Measurements from ENCODE around the gene IFNW1. TPM values are rescaled to one million over a fixed set of nuclear protein-coding genes. Genes with fewer than 3 reads are reported as not detected.
"Not testable (repeated sequence)": the region's sequence is repeated elsewhere in the genome, so short reads cannot be mapped to it uniquely, and the experiment has no call there.

Gene IFNW1
- total RNA-seq, result not detected

DNA sequence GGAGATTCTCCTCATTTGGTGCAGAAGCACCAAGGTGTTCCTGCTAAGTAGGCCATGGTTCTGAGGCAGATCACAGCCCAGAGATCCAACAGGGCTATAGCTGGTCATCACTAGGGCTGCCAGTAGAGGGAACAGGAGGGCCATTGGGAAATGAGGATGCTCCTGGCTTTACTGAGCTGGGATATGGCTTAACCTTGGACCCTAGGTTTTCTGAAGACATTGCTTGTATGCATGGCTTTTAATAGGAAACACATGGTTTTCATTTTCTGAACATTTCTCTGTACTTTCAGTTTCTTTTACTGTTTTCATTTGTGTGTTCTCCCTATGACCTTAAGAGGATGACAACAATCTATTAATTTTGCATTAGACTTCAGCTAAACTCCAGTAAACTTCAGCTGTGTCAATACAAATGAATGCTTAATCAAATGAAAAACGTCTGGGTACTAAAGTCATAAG, at the start of gene IFNW1:
TSS of gene IFNW1 (minus strand) at position 406 of the 456 bp plus-strand sequence. CDS start at position 144, 262 bp downstream.
- ChIA-PET CTCF (no interaction called here), POLR2A (no interaction called here)

GRCh38 chr9:21187487-21187886, 45.9 kb upstream of the IFNW1 start, which contains the start of gene IFNA4:
Gene IFNA4 (minus strand): TSS chr9:21187587. CDS start chr9:21187531, 56 bp downstream.
- POLR2A ChIA-PET, CTCF ChIA-PET: not testable (repeated sequence)

DNA sequence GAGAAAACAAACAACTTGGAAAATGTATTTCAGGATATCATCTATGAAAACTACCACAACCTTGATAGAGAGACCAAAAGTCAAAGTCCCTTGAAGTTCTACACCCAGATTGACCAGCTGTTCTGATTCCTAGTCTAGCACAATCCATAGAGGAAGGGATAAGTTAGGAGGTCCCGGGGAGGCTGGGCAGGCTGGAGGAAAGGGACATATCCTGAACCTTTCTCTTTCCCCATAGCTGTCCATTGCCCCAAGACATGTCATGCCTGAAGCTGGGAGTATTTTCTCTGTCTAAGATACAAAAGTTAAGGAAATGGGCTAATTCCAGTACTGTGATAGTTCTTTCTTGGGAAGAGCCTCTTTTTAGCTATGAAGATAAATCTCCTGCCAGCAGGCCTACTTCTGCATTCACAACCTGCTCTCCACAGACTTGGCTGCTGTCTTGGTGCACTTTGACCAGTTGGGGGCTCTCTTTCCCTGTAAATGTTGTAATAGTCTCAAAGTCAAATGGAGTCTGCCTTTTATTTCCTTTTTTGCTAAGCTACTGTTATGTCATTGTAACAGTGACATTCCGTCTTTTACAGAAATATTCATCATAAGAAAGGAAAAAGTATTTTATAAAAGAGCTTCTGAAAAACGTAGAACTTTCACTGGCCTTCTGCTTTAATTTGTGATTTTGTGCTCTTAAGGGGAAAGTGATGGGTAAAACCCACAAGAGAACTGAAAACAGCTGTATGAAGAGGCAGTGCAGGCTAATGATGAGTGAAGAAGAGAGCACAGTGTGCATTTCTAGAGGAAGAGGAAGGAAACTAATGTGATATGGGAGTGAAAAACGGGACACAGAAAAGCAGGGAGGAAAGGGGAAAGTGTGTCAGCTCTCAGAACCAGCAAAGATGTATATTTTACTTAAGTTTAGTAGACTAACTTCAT, 41.4 kb upstream of the IFNW1 start:
- POLR2A ChIA-PET, result not testable (repeated sequence)
- CTCF ChIA-PET, result interaction anchor here (1.0 to 1.3 kb wide), 2 partner anchors 9 to 19 kb away, joined by 3 read pairs; partner anchors contain the start of gene IFNA7

- CTCF ChIA-PET, result no interaction called here
- POLR2A ChIA-PET, result no interaction called here
These were observed 33.0 kb upstream of the IFNW1 start for GRCh38 chr9:21174671-21175070.

GRCh38 chr9:21172156-21172555, 30.5 kb upstream of the IFNW1 start:
- CTCF ChIA-PET, result no interaction called here
- POLR2A ChIA-PET, result no interaction called here

GRCh38 chr9:21171351-21171750, 29.7 kb upstream of the IFNW1 start:
- CTCF ChIA-PET, result no interaction called here
- POLR2A ChIA-PET, result no interaction called here

DNA sequence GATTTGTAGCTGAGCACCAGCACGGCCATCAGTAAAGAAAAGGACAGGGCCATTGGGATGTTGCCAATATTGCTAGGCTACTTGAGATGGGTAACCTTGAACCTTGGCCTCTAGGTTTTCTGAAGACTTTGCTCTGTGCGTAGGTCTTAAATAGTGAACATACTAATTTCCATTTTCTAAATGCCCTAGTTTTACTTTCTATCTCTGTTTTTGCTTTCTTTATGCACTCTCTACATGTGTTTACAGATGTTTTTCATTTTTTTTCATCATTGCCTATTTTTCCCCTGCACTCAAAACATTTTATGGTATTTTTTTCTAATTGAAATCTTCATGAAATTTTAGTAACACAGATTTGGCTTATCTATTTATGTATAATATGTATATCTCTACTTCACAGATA, 24.9 kb upstream of the IFNW1 start, which contains the start of gene IFNA21:
TSS of gene IFNA21 (minus strand) at position 101 of the 400 bp plus-strand sequence. CDS start at position 53, 48 bp downstream.
- CTCF ChIA-PET, POLR2A ChIA-PET: not testable (repeated sequence)

- POLR2A ChIA-PET, result no interaction called here
- CTCF ChIA-PET, result no interaction called here
These were observed 23.9 kb upstream of the IFNW1 start for GRCh38 chr9:21165516-21165915.

- ChIA-PET POLR2A (no interaction called here), CTCF (no interaction called here)
These were observed 18.5 kb upstream of the IFNW1 start for GRCh38 chr9:21160178-21160577.

DNA sequence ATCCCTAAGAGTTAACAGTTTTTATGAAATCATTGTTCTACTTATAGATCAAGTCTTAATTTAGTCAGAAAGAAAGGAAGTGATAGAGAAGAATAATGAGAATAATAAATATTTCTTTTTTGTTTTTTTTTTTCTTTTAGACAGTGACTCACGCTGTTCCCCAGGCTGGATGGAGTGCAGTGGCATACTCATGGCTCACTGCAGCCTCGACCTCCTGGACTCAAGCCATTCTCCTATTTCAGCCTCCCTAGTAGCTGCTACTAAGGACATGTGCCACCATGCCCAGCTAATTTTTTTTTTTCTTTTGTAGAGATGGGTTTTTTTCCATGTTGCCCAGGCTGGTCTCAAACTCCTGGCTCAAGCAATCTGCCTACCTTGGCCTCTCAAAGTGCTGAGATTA, 13.9 kb upstream of the IFNW1 start:
- ChIA-PET POLR2A (no interaction called here), CTCF (no interaction called here)

GRCh38 chr9:21154018-21154608, 12.5 kb upstream of the IFNW1 start:
- ChIA-PET POLR2A (no interaction called here), CTCF (no interaction called here)

- POLR2A ChIA-PET, result no interaction called here
- CTCF ChIA-PET, result no interaction called here
These were observed 11.8 kb upstream of the IFNW1 start for GRCh38 chr9:21153336-21154017.

DNA sequence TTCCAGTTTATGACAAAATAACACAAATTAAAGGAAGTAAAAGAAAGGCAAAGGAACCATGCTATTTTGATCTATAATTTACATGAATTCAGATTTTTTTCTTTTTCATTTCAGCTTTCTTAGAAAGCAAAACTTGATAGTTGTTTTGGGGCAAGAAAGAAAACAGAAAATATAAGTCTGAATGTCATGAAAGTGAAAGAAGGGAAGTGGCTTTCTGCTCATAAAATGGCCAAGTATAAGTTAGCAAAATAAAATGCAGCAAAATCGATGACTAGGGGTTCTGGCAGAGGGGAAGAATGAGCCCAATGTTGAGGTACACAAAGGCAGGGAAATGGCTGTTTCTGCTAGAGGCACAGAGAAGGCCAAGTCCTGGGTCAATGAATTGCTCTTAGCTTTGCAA, 3.0 kb upstream of the IFNW1 start:
- CTCF ChIA-PET, result no interaction called here
- POLR2A ChIA-PET, result no interaction called here

GRCh38 chr9:21137020-21137419, 4.6 kb downstream of the IFNW1 start:
- ChIA-PET CTCF (no interaction called here), POLR2A (no interaction called here)

DNA sequence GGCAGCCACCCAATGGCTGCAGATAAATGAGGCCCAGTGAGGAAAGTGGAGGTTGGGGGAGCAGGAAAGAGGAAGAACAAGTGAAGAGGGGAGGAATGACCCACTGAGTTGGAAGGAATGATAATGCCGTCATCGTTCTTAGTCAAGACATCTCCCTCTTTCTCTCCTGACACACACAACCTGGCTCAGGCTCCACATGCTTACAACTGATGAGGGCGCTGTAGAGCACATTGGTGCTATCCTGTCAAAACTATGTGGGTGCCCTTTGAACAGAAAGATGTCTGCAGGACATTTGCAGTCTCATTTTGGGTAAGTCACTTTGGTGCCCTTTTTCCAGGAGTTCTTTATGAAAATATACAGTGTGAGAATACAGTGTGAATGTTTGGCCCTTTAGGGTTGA, 5.9 kb downstream of the IFNW1 start:
- CTCF ChIA-PET, result no interaction called here
- POLR2A ChIA-PET, result no interaction called here

DNA sequence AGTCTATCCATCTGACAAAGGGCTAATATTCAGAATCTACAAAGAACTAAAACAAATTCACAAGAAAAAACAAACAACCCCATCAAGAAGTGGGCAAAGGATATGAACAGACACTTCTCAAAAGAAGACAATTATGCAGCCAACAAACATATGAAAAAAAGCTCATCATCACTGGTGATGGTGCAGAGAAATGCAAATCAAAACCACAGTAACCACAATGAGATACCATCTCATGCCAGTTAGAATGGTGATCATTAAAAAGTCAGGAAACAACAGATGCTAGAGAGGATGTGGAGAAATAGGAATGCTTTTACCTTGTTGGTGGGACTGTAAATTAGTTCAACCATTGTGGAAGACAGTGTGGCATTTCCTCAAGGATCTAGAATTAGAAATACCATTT, 13.4 kb downstream of the IFNW1 start:
- CTCF ChIA-PET, POLR2A ChIA-PET: not testable (repeated sequence)

- ChIA-PET CTCF (interaction anchor here (0.6 kb wide), 1 partner anchor 664 kb away, joined by 5 read pairs; no protein-coding TSS in a partner anchor), POLR2A (no interaction called here)
These were observed 19.9 kb downstream of the IFNW1 start for GRCh38 chr9:21121595-21122251.

DNA sequence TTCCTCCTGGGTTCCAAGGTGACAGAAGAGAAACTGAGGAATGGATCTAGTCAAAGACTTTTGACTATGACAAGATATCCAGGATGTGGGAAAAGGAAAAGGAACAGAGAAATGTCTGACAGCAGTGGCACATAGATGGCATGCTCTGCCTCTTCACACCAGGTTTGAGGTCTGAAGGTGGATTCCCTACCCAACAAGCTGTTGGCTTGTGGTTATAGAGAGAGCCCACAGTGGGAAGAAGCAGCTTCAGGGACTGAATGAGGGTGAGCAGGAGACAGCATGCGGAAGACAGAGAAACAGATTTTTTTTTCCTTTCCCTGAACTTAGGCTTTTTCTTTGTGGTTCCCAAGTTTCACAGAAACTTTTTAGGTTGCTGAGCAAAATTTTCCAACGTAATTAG, 20.6 kb downstream of the IFNW1 start:
- ChIA-PET POLR2A (no interaction called here), CTCF (no interaction called here)

- ChIA-PET POLR2A (no interaction called here), CTCF (no interaction called here)
These were observed 22.4 kb downstream of the IFNW1 start for GRCh38 chr9:21119093-21119770.

GRCh38 chr9:21114311-21114710, 27.3 kb downstream of the IFNW1 start:
- ChIA-PET POLR2A (no interaction called here), CTCF (no interaction called here)
